HG03108 (cell line): ENCODE measurements around the gene OR52K1.
"Not testable (repeated sequence)": the region's sequence is repeated elsewhere in the genome, so short reads cannot be mapped to it uniquely, and the experiment has no call there.

Source experiments
- ATAC-seq: cut with Tn5 transposase; IDR thresholded peaks from one replicate; pipeline ENCODE4 v1.9.1; 2021; ENCODE audit warnings: moderate library complexity; ENCODE audit not compliant: unreplicated experiment

The OR52K1 gene

DNA sequence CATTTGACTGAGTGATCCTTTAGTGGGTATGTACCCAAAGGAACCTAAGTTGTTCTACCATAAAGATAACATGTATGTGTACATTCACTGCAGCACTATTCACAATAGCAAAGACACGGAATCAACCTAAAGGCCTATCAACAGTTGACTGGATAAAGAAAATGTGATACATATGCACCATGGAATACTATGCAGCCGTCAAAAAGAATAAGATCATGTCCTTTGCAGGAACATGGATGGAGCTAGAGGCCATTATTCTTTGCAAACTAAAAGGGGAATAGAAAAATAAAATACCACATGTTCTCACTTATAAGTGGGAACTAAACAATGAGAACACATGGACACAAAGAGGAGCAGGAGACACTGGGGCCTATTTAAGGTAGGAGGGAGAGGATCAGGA is 9.0 kb downstream of the OR52K1 start:
- ATAC-seq: not testable (repeated sequence)

DNA sequence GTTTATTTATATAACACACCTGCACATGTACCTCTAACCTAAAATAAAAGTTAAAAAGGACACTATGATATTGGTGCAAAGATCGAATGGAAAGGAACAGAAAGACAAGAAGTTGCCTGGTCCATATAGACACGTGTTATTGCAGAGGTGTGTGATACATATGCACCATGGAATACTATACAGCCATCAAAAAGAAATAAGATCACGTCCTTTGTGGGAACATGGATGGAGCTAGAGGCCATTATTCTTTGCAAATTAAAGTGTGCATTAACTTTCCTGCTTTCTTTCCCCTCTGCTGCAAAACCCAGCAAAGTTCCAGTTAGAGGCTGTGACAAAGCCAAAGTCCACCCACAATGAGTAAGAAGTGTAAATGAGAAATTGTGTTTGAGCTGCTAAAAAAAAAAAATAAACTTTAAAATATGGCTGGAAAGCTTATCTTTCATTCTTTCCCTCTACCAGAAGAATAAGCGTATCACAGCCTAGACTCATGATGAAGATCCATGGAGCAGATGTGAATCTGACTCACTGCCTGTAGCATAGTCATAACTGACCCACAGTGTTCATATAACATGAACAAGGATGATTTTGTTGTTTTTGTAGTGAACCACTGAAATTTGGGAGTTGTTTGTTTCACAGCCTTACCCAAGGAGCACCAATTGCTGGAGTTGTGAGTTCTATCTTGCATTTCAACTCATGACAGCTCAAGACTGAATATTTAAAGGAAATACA is 9.6 kb downstream of the OR52K1 start:
- no peak for ATAC-seq

DNA sequence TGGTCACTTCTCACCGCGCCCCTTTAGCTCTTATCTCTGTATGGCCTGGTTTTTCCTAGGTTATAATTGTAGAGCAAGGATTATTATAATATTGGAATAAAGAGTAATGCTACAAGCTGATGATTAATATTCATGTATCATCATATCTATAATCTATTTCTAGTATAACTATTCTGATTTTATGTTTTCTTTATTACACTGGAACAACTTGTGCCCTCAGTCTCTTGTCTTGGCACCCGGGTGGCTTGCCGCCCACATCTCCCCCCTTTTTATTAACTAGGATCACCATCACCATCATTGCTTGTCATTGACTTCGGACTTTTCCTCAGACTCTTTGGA is 11.0 kb downstream of the OR52K1 start:
- ATAC-seq: no peak

DNA sequence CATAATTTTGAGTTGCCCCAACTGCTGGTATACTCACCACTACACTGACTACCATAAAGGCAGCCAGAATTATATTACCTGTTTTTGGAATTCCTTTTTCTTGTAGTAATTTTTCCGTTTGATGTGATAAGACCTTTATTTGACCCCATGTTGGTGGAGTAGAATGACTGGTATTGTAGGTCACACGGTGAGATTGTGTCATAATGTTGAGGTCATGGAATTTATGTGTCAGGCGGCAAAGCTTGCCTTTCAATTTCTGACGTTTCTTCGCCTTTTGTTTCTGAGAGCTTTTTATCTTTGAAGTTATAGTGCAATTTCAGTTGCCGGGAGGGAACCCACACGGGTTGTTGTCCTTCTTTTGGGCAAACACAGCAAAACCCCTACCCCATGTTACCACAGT is 13.0 kb downstream of the OR52K1 start:
- ATAC-seq: no peak

DNA sequence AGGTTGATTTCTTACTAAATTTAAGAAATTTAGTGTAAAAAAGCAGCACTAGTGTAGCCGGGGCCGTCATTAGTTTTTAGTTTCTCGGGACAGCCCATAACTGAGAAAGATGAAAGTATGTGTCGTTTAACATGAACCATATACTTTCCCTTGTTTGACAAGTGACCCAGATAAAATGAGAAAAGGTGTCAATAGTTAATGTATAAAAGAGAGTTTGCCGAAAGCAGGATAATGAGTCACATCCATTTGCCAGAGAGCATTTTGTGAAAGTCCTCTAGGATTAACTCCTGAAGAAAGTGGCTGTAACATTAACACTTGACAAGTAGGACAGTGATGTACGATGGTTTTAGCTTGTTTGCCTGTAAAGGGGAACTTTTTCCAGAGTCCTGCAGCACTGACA is 13.5 kb downstream of the OR52K1 start:
- no peak for ATAC-seq

DNA sequence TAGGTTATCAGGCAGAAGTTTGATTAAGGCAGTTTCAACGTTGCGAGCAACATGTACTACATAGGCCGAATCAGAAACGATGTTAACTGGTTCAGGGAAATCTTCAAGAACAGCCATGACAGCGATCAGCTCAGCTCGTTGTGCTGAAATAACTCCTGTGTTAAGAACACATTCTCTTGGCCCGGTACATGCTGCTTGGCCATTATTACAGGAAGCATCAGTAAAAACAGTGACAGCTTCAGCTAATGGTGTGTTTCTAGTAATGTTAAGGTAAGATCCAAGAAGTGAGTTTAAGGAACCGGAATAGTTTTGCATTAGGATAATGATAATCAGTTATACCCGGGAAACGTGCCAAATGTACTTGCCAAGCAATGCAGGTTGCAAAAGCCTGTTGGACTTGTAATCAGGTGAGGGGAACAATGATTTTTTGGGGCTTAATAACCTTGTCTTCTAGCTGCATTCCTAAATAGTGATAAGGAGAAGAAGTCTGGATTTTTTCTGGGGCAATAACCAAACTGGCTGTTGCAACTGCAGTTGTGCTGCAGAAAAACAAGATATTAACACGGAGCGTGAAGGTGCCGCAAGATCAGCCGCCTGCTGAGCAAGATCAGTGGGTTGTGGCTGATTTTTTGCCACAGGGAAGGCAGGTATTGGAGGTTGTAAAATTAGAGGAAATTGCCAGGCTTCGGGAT is 14.3 kb downstream of the OR52K1 start:
- ATAC-seq: no peak

DNA sequence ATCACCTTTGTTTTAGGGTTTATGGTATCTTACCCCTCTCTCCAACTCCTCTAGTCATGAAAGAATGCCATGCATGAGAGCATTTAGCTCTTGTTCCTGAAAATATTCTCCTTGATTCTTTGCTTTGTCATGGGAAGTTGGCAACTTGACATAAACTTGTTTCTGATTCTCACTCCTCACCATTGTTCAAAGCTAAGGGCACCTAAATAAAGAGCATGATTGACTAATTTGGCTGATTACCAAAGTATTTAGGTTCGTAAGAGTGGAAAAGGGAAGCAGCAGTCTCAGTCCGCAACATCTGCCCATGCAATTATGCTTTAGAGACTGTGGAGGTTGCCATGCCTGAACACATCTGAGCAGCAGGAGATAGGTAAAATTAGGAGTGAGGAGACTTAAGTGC is 26.4 kb downstream of the OR52K1 start:
- no peak for ATAC-seq

DNA sequence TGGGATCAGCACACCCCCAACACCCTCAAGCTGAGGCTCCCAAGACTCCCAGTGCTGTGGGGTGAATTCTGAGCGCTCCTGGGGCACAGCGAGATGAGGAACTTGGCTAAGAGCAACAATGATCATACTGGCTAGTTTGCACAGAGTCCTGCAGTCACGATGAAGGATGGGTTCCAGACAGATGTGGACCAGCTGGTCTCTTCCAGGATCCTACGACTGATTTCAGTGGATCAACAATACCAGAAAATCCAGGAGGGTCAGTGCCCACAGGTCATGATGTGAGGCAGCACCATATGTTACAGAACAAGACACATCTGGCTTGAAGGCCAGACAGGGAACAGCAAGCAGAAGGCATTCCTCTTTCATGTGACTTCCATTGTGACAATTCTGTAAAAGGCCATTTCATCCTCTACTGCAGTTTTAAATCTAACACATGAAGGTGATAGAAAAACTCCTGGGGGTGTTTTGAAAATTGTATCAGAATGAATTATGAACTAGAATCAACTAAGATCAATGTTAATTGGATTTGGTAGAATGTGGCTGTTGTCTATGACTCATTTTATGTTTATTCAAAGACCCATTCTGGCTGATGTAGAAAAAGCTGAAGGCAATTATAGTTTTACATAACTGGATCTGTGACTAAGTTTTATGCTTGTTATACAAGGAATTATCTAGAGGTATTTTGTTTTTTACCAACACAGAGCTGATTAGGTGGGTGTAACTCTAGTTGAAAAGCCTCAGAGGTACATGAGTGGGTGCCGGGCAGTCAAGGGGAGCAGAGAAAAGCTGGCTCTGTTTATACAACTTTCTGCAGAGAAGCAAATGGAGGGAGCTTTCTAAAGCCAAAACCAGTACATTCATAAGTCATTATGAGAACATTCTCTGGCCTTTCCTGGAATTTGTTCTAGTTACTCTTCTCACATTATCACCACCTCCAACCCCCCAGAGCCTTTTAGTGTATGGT is 29.1 kb downstream of the OR52K1 start:
- no peak for ATAC-seq

DNA sequence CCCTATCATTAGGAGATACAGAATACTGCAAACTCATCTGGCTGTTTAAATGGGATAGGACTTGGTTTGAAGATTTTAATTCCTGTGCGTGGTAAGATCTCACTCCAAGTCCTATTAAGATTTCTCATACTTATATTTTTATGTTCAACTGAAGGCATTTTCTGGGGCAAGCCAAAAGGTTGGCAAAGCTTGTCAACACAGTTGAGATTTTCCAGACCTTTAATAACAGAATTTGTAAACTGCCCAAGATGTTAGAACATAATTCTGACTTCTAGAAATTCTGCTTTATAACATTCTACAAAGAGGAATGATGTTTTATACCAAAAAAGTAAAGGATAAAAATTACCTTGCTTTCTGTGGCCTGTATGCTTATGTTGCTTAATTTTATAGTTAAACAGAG is 31.8 kb downstream of the OR52K1 start:
- ATAC-seq: no peak

DNA sequence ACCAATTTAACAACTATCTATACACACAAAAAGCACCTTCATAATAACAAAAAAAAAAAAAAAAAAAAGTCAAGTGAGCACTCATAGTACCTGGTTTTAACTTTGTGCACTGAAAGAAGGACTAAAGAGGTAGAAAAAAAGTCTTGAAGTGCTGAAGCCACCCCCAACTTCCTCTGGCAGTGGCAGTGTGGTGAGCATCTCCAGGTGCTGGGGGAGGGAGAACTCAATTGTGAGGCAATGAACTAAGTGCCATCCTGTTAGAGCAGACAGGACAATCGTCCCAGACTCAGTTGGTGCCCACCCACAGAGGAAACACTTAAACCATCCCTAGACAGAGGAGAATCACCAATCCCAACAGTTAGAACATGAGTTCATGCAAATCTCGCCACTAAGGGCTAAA is 39.9 kb downstream of the OR52K1 start:
- no peak for ATAC-seq

DNA sequence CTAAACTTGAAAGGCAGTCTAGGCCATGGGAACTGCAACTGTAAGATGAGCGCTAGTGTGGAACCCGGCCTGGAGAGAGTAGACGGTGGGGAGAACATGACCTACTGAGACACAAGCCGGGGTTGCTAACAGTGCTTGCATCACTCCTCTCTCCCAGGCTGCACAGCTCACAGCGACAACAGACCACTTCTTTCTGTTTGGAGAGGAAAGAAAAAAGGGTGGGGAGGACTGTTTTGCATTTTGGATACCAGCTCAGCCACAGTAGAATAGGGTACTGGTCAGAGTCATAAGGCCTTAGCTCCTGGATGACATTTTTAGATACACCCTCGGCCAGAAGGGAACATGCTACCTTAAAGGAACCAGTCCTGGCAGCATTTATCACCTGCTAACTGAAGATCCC is 40.3 kb downstream of the OR52K1 start:
- ATAC-seq: no peak

DNA sequence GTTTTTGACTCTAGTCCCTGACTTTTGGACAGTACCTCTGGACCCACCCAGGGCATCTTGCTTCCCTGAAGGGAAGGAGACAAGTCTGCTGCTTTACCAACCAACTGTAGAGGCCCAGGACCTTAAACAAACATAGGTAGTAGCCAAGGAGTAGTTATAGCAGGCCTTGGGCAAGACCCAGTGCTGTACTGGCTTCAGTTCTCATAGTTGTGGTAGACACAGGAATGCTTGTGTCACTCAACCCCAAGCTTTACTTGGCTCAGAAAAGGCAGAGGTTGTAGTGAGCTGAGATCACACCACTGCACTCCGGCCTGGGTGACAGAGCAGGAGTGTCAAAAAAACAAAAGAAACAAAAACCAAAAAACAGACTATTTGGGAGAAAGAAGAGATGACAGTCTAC is 41.2 kb downstream of the OR52K1 start:
- ATAC-seq: no peak

DNA sequence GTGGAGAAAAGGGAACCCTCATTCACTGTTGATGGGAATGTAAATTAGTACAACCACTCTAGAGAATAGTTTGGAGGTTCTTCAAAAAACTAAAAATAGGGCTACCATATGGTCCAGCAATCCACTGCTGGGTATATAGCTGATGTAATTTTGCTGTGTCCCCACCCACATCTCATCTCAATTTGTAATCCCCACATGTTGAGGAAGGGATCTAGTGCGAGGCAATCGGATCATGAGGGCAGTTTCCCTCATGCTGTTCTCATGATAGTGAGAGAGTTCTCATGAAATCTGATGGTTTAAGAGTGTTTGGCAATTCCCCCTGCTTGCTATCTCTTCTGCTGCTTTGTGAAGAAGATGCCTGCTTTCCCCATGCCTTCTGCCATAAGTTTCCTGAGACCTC is 45.5 kb downstream of the OR52K1 start:
- ATAC-seq: no peak

DNA sequence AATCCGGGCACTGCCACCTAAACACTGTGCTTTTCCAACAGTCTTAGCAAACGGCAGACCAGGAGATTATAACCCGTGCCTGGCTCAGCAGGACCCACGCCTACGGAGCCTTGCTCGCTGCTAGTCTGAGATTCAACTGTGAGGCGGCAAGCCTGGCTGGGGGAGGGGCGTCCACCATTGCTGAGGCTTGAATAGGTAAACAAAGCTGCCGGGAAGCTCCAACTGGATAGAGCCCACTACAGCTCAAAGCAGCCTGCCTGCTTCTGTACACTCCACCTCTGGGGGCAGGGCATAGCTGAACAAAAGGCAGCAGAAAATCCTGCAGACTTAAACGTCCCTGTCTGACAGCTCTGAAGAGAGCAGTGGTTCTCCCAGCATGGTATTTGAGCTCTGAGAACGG is 49.2 kb downstream of the OR52K1 start:
- not testable (repeated sequence) for ATAC-seq

DNA sequence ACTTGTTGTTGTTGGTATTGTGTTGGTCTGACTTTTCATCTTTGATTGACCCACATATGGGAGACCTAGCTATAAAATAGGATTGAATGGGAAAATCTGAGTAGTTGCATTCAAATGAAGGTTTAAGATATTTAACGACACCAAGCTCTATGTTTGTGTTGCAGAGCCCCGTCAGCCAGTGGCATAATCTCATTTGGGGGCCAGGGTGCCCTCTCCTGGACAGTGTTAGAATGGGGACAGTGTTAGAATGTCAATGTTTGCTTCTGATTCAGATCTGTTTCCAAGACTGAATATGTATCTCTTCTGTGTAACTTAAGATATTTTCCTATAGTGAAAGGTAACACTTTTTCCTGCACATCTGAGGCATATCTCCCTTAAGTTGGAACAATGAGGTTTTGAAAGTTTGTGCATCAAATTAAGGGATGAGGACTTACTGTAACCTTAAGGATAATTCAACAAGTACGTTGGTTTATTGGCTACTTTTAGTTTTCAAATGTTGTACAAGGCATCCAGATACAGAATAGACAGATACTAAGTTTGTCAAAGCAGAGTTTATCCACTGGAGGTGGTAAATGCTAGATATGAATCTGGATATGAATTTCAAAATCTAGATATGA is 57.3 kb downstream of the OR52K1 start:
- ATAC-seq: no peak

DNA sequence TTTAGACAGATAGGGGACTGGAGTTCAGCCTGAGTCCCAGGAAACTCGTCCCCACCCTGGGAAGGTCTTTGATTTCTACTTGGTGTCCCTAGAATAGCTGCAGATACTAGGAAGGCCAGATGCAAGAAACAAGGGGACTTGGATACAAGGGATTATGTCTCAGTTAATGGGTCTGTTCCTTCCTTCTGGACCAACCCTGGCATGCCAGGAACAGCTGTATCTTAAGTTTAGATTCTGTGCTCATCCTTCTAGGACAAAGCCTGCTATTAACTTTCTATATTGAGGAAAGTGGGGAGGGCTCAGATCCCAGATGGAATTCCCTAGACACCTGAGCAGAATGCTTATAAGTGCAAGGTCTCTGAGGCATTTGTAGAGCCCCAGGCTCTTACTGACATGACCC is 58.6 kb downstream of the OR52K1 start:
- no peak for ATAC-seq
